H1 (cell line): ENCODE results near the gene TMEM125. TPM values are rescaled to one million over a fixed set of nuclear protein-coding genes. Genes with fewer than 3 reads are reported as not detected.
A peak's percentile ranks its signal among the peaks of the same experiment; 100 is the strongest.

Experiments used
- CTCF ChIA-PET: fragments of 300-600 bp; sonication (Branson Sonifier 250); formaldehyde crosslinking; loops from one replicate; lab custom pipeline; 2021; ENCODE audit not compliant: partially characterized antibody; lab: Charles Lee
- POLR2A ChIA-PET: fragments of 300-600 bp; sonication (Branson Sonifier 250); formaldehyde crosslinking; loops from one replicate; lab custom pipeline; 2021; ENCODE audit warnings: inconsistent platforms; ENCODE audit not compliant: partially characterized antibody; lab: Charles Lee
- DNase-seq, 2 experiments: peaks; one replicate each; pipeline versions ENCODE4 v3.0.0 to v3.0.0-alpha.2; 2010 to 2022; ENCODE audit warnings: low spot score in 2 of 2, low read depth in 1 of 2, mixed read lengths in 1 of 2
- FAIRE-seq: peaks from 2 replicates; lab custom pipeline; 2011; peaks lifted over from hg19 to GRCh38; lab: Jason Lieb, UNC
- H2AFZ ChIP-seq: 2 replicates; pipeline ENCODE4 v1.8.1; 2012; ENCODE audit warnings: low read length, inconsistent platforms
- H2AK5ac ChIP-seq: 2 replicates; pipeline ENCODE4 v1.6.1; 2013; ENCODE audit warnings: low read depth, low read length
- H2BK120ac ChIP-seq: replicated peaks from 2 replicates; pipeline ENCODE3; 2013; ENCODE audit warnings: low read depth, low read length, inconsistent platforms
- H2BK12ac ChIP-seq: 2 replicates; pipeline ENCODE4 v1.6.1; 2013; ENCODE audit warnings: low read depth, low read length
- H2BK15ac ChIP-seq: 2 replicates; pipeline ENCODE4 v1.6.1; 2013; ENCODE audit warnings: low read length
- H2BK20ac ChIP-seq: 2 replicates; pipeline ENCODE4 v1.6.1; 2013; ENCODE audit warnings: low read length
- H2BK5ac ChIP-seq: 2 replicates; pipeline ENCODE4 v1.6.1; 2013; ENCODE audit warnings: low read depth, low read length
- H3K14ac ChIP-seq: 2 replicates; pipeline ENCODE4 v1.6.1; 2013; ENCODE audit warnings: inconsistent platforms; ENCODE audit not compliant: insufficient read length
- H3K18ac ChIP-seq: 2 replicates; pipeline ENCODE4 v1.6.1; 2013; ENCODE audit warnings: low read length; ENCODE audit errors: extremely low read depth
- H3K23ac ChIP-seq: 2 replicates; pipeline ENCODE4 v1.6.1; 2013; ENCODE audit warnings: inconsistent platforms; ENCODE audit not compliant: insufficient read length
- H3K23me2 ChIP-seq: 2 replicates; pipeline ENCODE4 v1.6.1; 2013; ENCODE audit warnings: low read depth, low read length
- H3K27ac ChIP-seq: 2 replicates; pipeline ENCODE4 v1.6.1; 2011; ENCODE audit warnings: low read depth, low read length, inconsistent platforms
- H3K27me3 ChIP-seq, 4 experiments: replicated peaks in 1 of 4; 1 replicate in 1 of 4; 2 replicates in 3 of 4; pipeline versions ENCODE4 v1.6.1 to v1.8.1; 2011 to 2013; ENCODE audit warnings: low read length in 3 of 4, mild to moderate bottlenecking in 3 of 4, inconsistent platforms in 2 of 4, mixed read lengths in 2 of 4, moderate library complexity in 1 of 4; ENCODE audit not compliant: control insufficient read depth in 3 of 4, insufficient read depth in 3 of 4; ENCODE audit errors: extremely low read depth in 1 of 4
- H3K36me3 ChIP-seq, 4 experiments: 2 replicates each; pipeline versions ENCODE4 v1.6.1 to v1.8.1; 2011 to 2013; ENCODE audit warnings: mild to moderate bottlenecking in 4 of 4, low read length in 3 of 4, moderate library complexity in 2 of 4, control low read depth in 1 of 4, inconsistent platforms in 1 of 4; ENCODE audit not compliant: insufficient read depth in 4 of 4, control insufficient read depth in 2 of 4
- H3K4ac ChIP-seq: replicated peaks from 2 replicates; pipeline ENCODE3; 2013; ENCODE audit warnings: low read length, low read depth, mixed read lengths, inconsistent platforms; ENCODE audit not compliant: insufficient read length
- H3K4me1 ChIP-seq, 4 experiments: replicated peaks in 1 of 4; 1 replicate in 1 of 4; 2 replicates in 3 of 4; pipeline versions ENCODE4 v1.6.1 to v1.8.1; 2011 to 2013; ENCODE audit warnings: low read length in 3 of 4, inconsistent platforms in 2 of 4, mixed read lengths in 1 of 4; ENCODE audit not compliant: insufficient read depth in 4 of 4, control insufficient read depth in 3 of 4
- H3K4me2 ChIP-seq, 2 experiments: 2 replicates each; pipeline versions ENCODE4 v1.6.1 to v1.8.1; 2011 to 2013; ENCODE audit warnings: low read depth in 2 of 2, low read length in 2 of 2, control low read depth in 1 of 2, inconsistent platforms in 1 of 2, mild to moderate bottlenecking in 1 of 2; ENCODE audit not compliant: insufficient read depth in 1 of 2
- H3K4me3 ChIP-seq, 4 experiments: fragments of 200-600, 300-600 bp in 1 of 4; sonication (generic), shearing (Covaris generic), sonication (Bioruptor Twin) in 1 of 4; 2 replicates each; pipeline versions ENCODE4 v1.5.1 to v1.8.1; 2011 to 2016; ENCODE audit warnings: low read length in 4 of 4, low read depth in 3 of 4, control low read depth in 2 of 4, inconsistent platforms in 2 of 4, mild to moderate bottlenecking in 2 of 4, mixed read lengths in 1 of 4, moderate library complexity in 1 of 4; ENCODE audit not compliant: insufficient read depth in 2 of 4; ENCODE audit errors: extremely low read depth in 1 of 4
- H3K56ac ChIP-seq: replicated peaks from 2 replicates; pipeline ENCODE3; 2013; ENCODE audit warnings: low read depth, mild to moderate bottlenecking, mixed read lengths, low read length, inconsistent platforms; ENCODE audit not compliant: insufficient read length
- H3K79me1 ChIP-seq: 2 replicates; pipeline ENCODE4 v1.6.1; 2013; ENCODE audit warnings: low read depth, low read length, control low read depth
- H3K79me2 ChIP-seq, 2 experiments: 2 replicates each; pipeline versions ENCODE4 v1.6.1 to v1.8.1; 2012 to 2013; ENCODE audit warnings: low read length in 2 of 2, mild to moderate bottlenecking in 2 of 2, inconsistent platforms in 1 of 2; ENCODE audit not compliant: insufficient read depth in 2 of 2, control insufficient read depth in 1 of 2
- H3K9ac ChIP-seq, 4 experiments: replicated peaks in 1 of 4; 1 replicate in 1 of 4; 2 replicates in 3 of 4; pipeline versions ENCODE4 v1.6.1 to v1.8.1; 2011 to 2013; ENCODE audit warnings: low read depth in 3 of 4, low read length in 3 of 4, control low read depth in 2 of 4, mild to moderate bottlenecking in 2 of 4, moderate library complexity in 2 of 4, inconsistent platforms in 1 of 4; ENCODE audit errors: extremely low read depth in 1 of 4
- H3K9me3 ChIP-seq, 2 experiments: 2 replicates each; pipeline versions ENCODE4 v1.6.1 to v1.8.1; 2012 to 2013; ENCODE audit warnings: mild to moderate bottlenecking in 2 of 2, moderate library complexity in 2 of 2, control low read depth in 1 of 2, inconsistent platforms in 1 of 2, low read depth in 1 of 2, low read length in 1 of 2, mixed read lengths in 1 of 2; ENCODE audit not compliant: insufficient read depth in 2 of 2
- H4K20me1 ChIP-seq, 2 experiments: replicated peaks in 1 of 2; 2 replicates each; pipeline versions ENCODE3 to v1.8.1; 2011 to 2013; ENCODE audit warnings: inconsistent platforms in 2 of 2, low read length in 2 of 2, mild to moderate bottlenecking in 1 of 2; ENCODE audit not compliant: insufficient read depth in 2 of 2, control insufficient read depth in 1 of 2
- H4K5ac ChIP-seq: 2 replicates; pipeline ENCODE4 v1.6.1; 2013; ENCODE audit warnings: low read length, low read depth, mixed read lengths, inconsistent platforms; ENCODE audit not compliant: insufficient read length
- H4K8ac ChIP-seq: 2 replicates; pipeline ENCODE4 v1.8.0; 2013; ENCODE audit warnings: mild to moderate bottlenecking, moderate library complexity, low read length, inconsistent platforms; ENCODE audit not compliant: insufficient read depth; ENCODE audit errors: extremely low read depth
- H4K91ac ChIP-seq: replicated peaks from 2 replicates; pipeline ENCODE3; 2013; ENCODE audit warnings: low read length, mixed read lengths, inconsistent platforms; ENCODE audit not compliant: insufficient read length
- BCL11A ChIP-seq, 2 experiments: IDR thresholded peaks; one replicate each; pipeline ENCODE4 v1.6.1; 2011; ENCODE audit warnings: low read depth in 2 of 2, low read length in 2 of 2, mild to moderate bottlenecking in 2 of 2
- CBX8 ChIP-seq: fragments of 300-800, 300-1000 bp; sonication (generic); IDR thresholded peaks from 2 replicates; pipeline ENCODE4 v1.7.1; 2016; ENCODE audit warnings: low read depth, low read length, borderline replicate concordance
- CEBPB ChIP-seq: IDR thresholded peaks from 2 replicates; pipeline ENCODE4 v1.6.1; 2012; ENCODE audit warnings: low read depth, low read length
- CTBP2 ChIP-seq: IDR thresholded peaks from 2 replicates; pipeline ENCODE4 v1.7.0; 2011; ENCODE audit warnings: borderline replicate concordance, mild to moderate bottlenecking, moderate library complexity, mixed read lengths, low read length; ENCODE audit not compliant: insufficient read depth, insufficient read length
- JUN ChIP-seq: IDR thresholded peaks from 2 replicates; pipeline ENCODE4 v1.6.1; 2011; ENCODE audit warnings: low read depth, mild to moderate bottlenecking, improper control_type of control experiment, low read length
- MAFK ChIP-seq: IDR thresholded peaks from 2 replicates; pipeline ENCODE4 v1.6.1; 2012; ENCODE audit warnings: low read depth, mild to moderate bottlenecking, improper control_type of control experiment, low read length
- NANOG ChIP-seq: IDR thresholded peaks from 2 replicates; pipeline ENCODE4 v1.6.1; 2011; ENCODE audit warnings: low read length, low read depth, mild to moderate bottlenecking, inconsistent platforms; ENCODE audit not compliant: insufficient read depth, poor library complexity, severe bottlenecking
- PHF8 ChIP-seq: fragments of 200-600 bp; sonication (generic); conservative IDR thresholded peaks from 2 replicates; pipeline ENCODE4 v1.7.1; 2012; ENCODE audit warnings: low read depth, mild to moderate bottlenecking, inconsistent platforms, low read length, moderate library complexity
- RNF2 ChIP-seq: fragments of 200-900, 300-1000 bp; sonication (generic); IDR thresholded peaks from 2 replicates; pipeline ENCODE4 v1.7.1; 2016; ENCODE audit warnings: borderline replicate concordance, low read depth, mild to moderate bottlenecking, antibody characterized with exemption, low read length; ENCODE audit not compliant: poor library complexity, severe bottlenecking; ENCODE audit errors: missing control alignments
- RXRA ChIP-seq: IDR thresholded peaks from 2 replicates; pipeline ENCODE4 v1.6.1; 2011; ENCODE audit warnings: low read depth, mild to moderate bottlenecking, low read length, moderate library complexity; ENCODE audit not compliant: insufficient read depth
- SIN3A ChIP-seq, 2 experiments: IDR thresholded peaks in 1 of 2; conservative IDR thresholded peaks in 1 of 2; 2 replicates each; pipeline ENCODE4 v1.6.1; 2011 to 2012; ENCODE audit warnings: low read length in 2 of 2, improper control_type of control experiment in 1 of 2, low read depth in 1 of 2, mild to moderate bottlenecking in 1 of 2
- SIRT6 ChIP-seq: IDR thresholded peaks from one replicate; pipeline ENCODE4 v1.7.1; 2012; ENCODE audit warnings: low read length, inconsistent platforms
- TEAD4 ChIP-seq: IDR thresholded peaks from 2 replicates; pipeline ENCODE4 v1.6.1; 2012; ENCODE audit warnings: low read depth, low read length, inconsistent platforms, mixed read lengths
- WGBS, 2 experiments: shearing (Covaris generic) in 1 of 2; methylation state at CpG; one replicate each; pipeline versions ENCODE4 v1.1.6 to v1.1.7; 2013 to 2015; ENCODE audit warnings: low lambda C conversion rate in 2 of 2, mixed read lengths in 2 of 2, inconsistent platforms in 1 of 2, low coverage in 1 of 2, missing lambda C conversion rate in 1 of 2; ENCODE audit not compliant: insufficient replicate concordance in 2 of 2, insufficient coverage in 1 of 2, insufficient read length in 1 of 2; ENCODE audit errors: extremely low coverage in 1 of 2, missing lambda C conversion rate in 1 of 2; 5-methylcytosine and 5-hydroxymethylcytosine counted together
- polyA plus RNA-seq, 7 experiments: library from polyadenylated mRNA; depleted of rRNA in 3 of 7; stranded (reverse) in 5 of 7; unstranded in 2 of 7; fragments of >200 nt in 5 of 7; fragments of 200-250 nt in 2 of 7; gene quantifications; 1 replicate in 5 of 7; 2 replicates in 1 of 7; 4 replicates in 1 of 7; pipeline versions ENCODE4 v1.2.1 to v1.2.3, GENCODE V29; 2011 to 2013; ENCODE audit warnings: missing spikeins in 2 of 7, mixed read lengths in 2 of 7
- total RNA-seq: library from RNA; stranded (reverse); fragmentation: NEBNext Ultra II Directional; extraction: Animal tissue kit (Norgen Biotek cat#: 25700); gene quantifications from 2 replicates; pipeline ENCODE4 v1.2.1, GENCODE V29; 2021

The TMEM125 gene
- total and polyA plus RNA-seq, 2 of the 8 experiments (the other 6 are each of a cell fraction or from before 2014, with no cell fraction given): 26.5 to 46.7 TPM

GRCh38 chr1:43294761-43295160 lies 25.0 kb downstream of the TMEM125 start:
- H3K79me2 ChIP-seq: no peaks in the 10 kb centered on the region
- 92% methylated on average over 8 of the region's 8 CpGs; no CpG with 5 or more reads in 1 of the 2 experiments for WGBS, 2 experiments
- DNase-seq (no peak), FAIRE-seq (no peak)
- peaks cover 0 to 8% (median 4%) of the 10 kb centered on the region in 4 experiments; a peak in 4 of 7 replicates for H3K4me1 ChIP-seq
- H4K8ac ChIP-seq: no peak overlapping the region
- H3K27me3 ChIP-seq: no peaks in the 10 kb centered on the region
- H3K36me3 ChIP-seq: no peaks in the 10 kb centered on the region
- no peak overlapping the region for H3K23ac ChIP-seq
- no peak overlapping the region for H4K5ac ChIP-seq
- H2BK20ac ChIP-seq: peak overlapping the region; percentile 63; the same call in 1 of the 2 replicates
- H3K18ac ChIP-seq: no peak overlapping the region
- H3K79me1 ChIP-seq: no peaks in the 10 kb centered on the region
- H4K20me1 ChIP-seq: no peaks in the 10 kb centered on the region
- no peak overlapping the region for H3K4ac ChIP-seq
- H3K9me3 ChIP-seq: no peaks in the 10 kb centered on the region
- H2BK5ac ChIP-seq: no peak overlapping the region
- no peak overlapping the region for H2BK12ac ChIP-seq
- no peak overlapping the region for H2BK120ac ChIP-seq
- H3K27ac ChIP-seq: no peak overlapping the region
- H2AFZ ChIP-seq: no peak overlapping the region
- H2BK15ac ChIP-seq: no peak overlapping the region
- no peak overlapping the region for H3K9ac ChIP-seq
- no peak overlapping the region for H3K56ac ChIP-seq
- H3K4me3 ChIP-seq: no peak overlapping the region
- no peak overlapping the region for H2AK5ac ChIP-seq
- no peak overlapping the region for H3K4me2 ChIP-seq
- no peak overlapping the region for H3K14ac ChIP-seq
- POLR2A ChIA-PET: interaction anchor here (1.7 to 2.6 kb wide), 3 partner anchors 9 to 24 kb away, joined by 5 to 15 read pairs (median 7); partner anchors contain the start of genes C1orf210 and TMEM125
- no peak overlapping the region for H4K91ac ChIP-seq
- no peaks in the 10 kb centered on the region; the same call in 1 of the 2 replicates for H3K23me2 ChIP-seq
- CTCF ChIA-PET: interaction anchor here (1.1 to 3.1 kb wide), 4 partner anchors 10 to 119 kb away, joined by 3 to 26 read pairs (median 6); partner anchors contain the start of gene C1orf210
- TF ChIP-seq SIRT6: no peak
- no peak for TF ChIP-seq CBX8
- TF ChIP-seq SIN3A (conservative IDR thresholded peaks at IDR 0.05 in 1 of 2, IDR thresholded peaks at IDR 0.05 in 1 of 2; ENCODE audit: low read depth in 1 of 2, low read length in 2 of 2): no peak
- TF ChIP-seq BCL11A (IDR thresholded peaks at IDR 0.05; ENCODE audit: low read depth in 2 of 2, low read length in 2 of 2): no peak
- TF ChIP-seq RXRA: no peak
- TF ChIP-seq TEAD4: no peak
- TF ChIP-seq CEBPB: no peak
- TF ChIP-seq NANOG: no peak
- no peak for TF ChIP-seq RNF2
- no peak for TF ChIP-seq JUN
- no peak for TF ChIP-seq CTBP2
- no peak for TF ChIP-seq MAFK
- no peak for TF ChIP-seq PHF8
